ENCODE measurements around the gene CUTA.
A peak's percentile ranks its signal among the peaks of the same experiment; 100 is the strongest.

CUTA gene

GRCh38 chr6:33439956-33440648 lies 22.2 kb upstream of the CUTA start:
- 86 to 87% methylated on average over 9 of the region's 9 CpGs for WGBS, 2 experiments
- Histone ChIP-seq H3K9me3 (ENCODE audit: control insufficient read depth, low read length) (no peaks in the 10 kb centered on the region), H3K4me1 (ENCODE audit: control insufficient read depth, insufficient read depth, low read length) (no peaks in the 10 kb centered on the region), H3K36me3 (ENCODE audit: control insufficient read depth, insufficient read depth, low read length) (peaks cover 69% of the 10 kb centered on the region), H3K27me3 (ENCODE audit: control insufficient read depth, insufficient read depth, low read length, poor library complexity, severe bottlenecking) (no peaks in the 10 kb centered on the region), H3K4me3 (ENCODE audit: insufficient read depth, low read depth, low read length) (no peak overlapping the region), H3K27ac (ENCODE audit: insufficient read depth, low read depth, low read length, poor library complexity, severe bottlenecking) (no peak overlapping the region)

- 96 to 97% methylated on average over 3 of the region's 3 CpGs for whole genome bisulfite sequencing, 2 experiments
- Histone ChIP-seq H3K27ac (ENCODE audit: insufficient read depth, low read depth, low read length, poor library complexity, severe bottlenecking) (no peak overlapping the region), H3K4me1 (ENCODE audit: control insufficient read depth, insufficient read depth, low read length) (peaks cover 7% of the 10 kb centered on the region), H3K4me3 (ENCODE audit: insufficient read depth, low read depth, low read length) (no peak overlapping the region), H3K9me3 (ENCODE audit: control insufficient read depth, low read length) (no peaks in the 10 kb centered on the region), H3K27me3 (ENCODE audit: control insufficient read depth, insufficient read depth, low read length, poor library complexity, severe bottlenecking) (no peaks in the 10 kb centered on the region), H3K36me3 (ENCODE audit: control insufficient read depth, insufficient read depth, low read length) (peaks cover 63% of the 10 kb centered on the region)
Observed at GRCh38 chr6:33438978-33439594, 21.2 kb upstream of the CUTA start.

GRCh38 chr6:33437666-33438065 lies 19.8 kb upstream of the CUTA start:
- Histone ChIP-seq H3K4me3 (ENCODE audit: insufficient read depth, low read depth, low read length) (no peak overlapping the region), H3K9me3 (ENCODE audit: control insufficient read depth, low read length) (no peaks in the 10 kb centered on the region), H3K36me3 (ENCODE audit: control insufficient read depth, insufficient read depth, low read length) (peaks cover 50% of the 10 kb centered on the region), H3K27me3 (ENCODE audit: control insufficient read depth, insufficient read depth, low read length, poor library complexity, severe bottlenecking) (no peaks in the 10 kb centered on the region), H3K4me1 (ENCODE audit: control insufficient read depth, insufficient read depth, low read length) (peaks cover 20% of the 10 kb centered on the region), H3K27ac (ENCODE audit: insufficient read depth, low read depth, low read length, poor library complexity, severe bottlenecking) (no peak overlapping the region)
- 96 to 97% methylated on average over 18 of the region's 18 CpGs for WGBS, 2 experiments

GRCh38 chr6:33434961-33435360 lies 17.1 kb upstream of the CUTA start:
- Histone ChIP-seq H3K9me3 (ENCODE audit: control insufficient read depth, low read length) (no peaks in the 10 kb centered on the region), H3K27me3 (ENCODE audit: control insufficient read depth, insufficient read depth, low read length, poor library complexity, severe bottlenecking) (no peaks in the 10 kb centered on the region), H3K4me1 (ENCODE audit: control insufficient read depth, insufficient read depth, low read length) (peaks cover 42% of the 10 kb centered on the region), H3K4me3 (ENCODE audit: insufficient read depth, low read depth, low read length) (no peak overlapping the region), H3K36me3 (ENCODE audit: control insufficient read depth, insufficient read depth, low read length) (peaks cover 41% of the 10 kb centered on the region), H3K27ac (ENCODE audit: insufficient read depth, low read depth, low read length, poor library complexity, severe bottlenecking) (no peak overlapping the region)
- WGBS, 2 experiments = 92 to 94% methylated on average over 4 of the region's 4 CpGs

GRCh38 chr6:33433544-33434191 lies 15.8 kb upstream of the CUTA start:
- Histone ChIP-seq H3K36me3 (ENCODE audit: control insufficient read depth, insufficient read depth, low read length) (peaks cover 37% of the 10 kb centered on the region), H3K4me3 (ENCODE audit: insufficient read depth, low read depth, low read length) (peak overlapping the region; percentile 23), H3K27ac (ENCODE audit: insufficient read depth, low read depth, low read length, poor library complexity, severe bottlenecking) (peak overlapping the region; percentile 36), H3K9me3 (ENCODE audit: control insufficient read depth, low read length) (no peaks in the 10 kb centered on the region), H3K4me1 (ENCODE audit: control insufficient read depth, insufficient read depth, low read length) (peaks cover 54% of the 10 kb centered on the region), H3K27me3 (ENCODE audit: control insufficient read depth, insufficient read depth, low read length, poor library complexity, severe bottlenecking) (no peaks in the 10 kb centered on the region)
- 1% methylated on average over 16 of the region's 17 CpGs for WGBS, 2 experiments

DNA sequence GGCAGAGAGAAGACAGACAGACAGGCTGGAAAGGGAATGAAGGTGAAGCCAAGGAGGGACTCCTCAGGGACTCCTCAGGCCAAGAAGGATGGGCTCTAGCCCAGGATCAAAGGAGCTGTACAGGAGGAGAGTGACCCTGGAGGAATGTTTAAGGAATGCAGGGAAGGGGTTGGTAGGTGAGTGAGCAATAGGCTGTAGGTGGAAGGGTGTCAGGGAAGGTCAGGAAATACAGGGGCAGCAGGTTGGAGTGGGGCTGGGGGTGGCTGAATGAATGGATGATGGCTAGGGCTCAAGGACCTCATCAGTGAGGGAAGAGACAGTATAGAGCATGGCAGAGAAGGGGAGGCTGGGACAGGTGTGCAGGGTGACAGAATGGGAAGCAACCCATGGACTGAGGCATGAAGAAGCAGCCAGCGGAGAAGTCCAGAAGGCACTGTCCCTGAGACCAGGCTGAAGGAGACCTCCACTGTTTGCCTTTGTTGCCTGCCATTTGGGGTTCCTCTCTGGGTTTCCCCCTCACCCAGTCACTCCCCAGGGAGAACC lies 15.2 kb upstream of the CUTA start:
- Histone ChIP-seq H3K4me1 (ENCODE audit: control insufficient read depth, insufficient read depth, low read length) (peaks cover 59% of the 10 kb centered on the region), H3K4me3 (ENCODE audit: insufficient read depth, low read depth, low read length) (peak overlapping the region; percentile 40), H3K27me3 (ENCODE audit: control insufficient read depth, insufficient read depth, low read length, poor library complexity, severe bottlenecking) (no peaks in the 10 kb centered on the region), H3K36me3 (ENCODE audit: control insufficient read depth, insufficient read depth, low read length) (peaks cover 31% of the 10 kb centered on the region), H3K9me3 (ENCODE audit: control insufficient read depth, low read length) (no peaks in the 10 kb centered on the region), H3K27ac (ENCODE audit: insufficient read depth, low read depth, low read length, poor library complexity, severe bottlenecking) (peak overlapping the region; percentile 36)
- 67 to 77% methylated on average over 1 of the region's 1 CpG for WGBS, 2 experiments

DNA sequence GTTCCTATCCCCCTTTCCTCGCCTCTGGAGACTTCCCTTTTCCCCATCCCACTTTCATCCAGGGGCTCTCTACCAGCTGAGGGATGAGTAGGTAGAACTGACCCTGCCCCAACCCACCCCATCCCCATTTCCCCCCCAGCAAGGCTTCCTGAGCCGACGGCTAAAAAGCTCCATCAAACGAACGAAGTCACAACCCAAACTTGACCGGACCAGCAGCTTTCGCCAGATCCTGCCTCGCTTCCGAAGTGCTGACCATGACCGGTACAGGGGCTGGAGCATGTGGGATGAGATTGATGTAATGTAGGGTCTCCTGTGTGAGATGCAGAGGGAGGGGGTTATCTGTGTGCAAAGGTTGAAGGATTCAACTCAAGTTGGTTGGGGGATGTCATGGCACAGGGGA lies 14.6 kb upstream of the CUTA start:
- Histone ChIP-seq H3K36me3 (ENCODE audit: control insufficient read depth, insufficient read depth, low read length) (peaks cover 26% of the 10 kb centered on the region), H3K4me1 (ENCODE audit: control insufficient read depth, insufficient read depth, low read length) (peaks cover 59% of the 10 kb centered on the region), H3K9me3 (ENCODE audit: control insufficient read depth, low read length) (no peaks in the 10 kb centered on the region), H3K27me3 (ENCODE audit: control insufficient read depth, insufficient read depth, low read length, poor library complexity, severe bottlenecking) (no peaks in the 10 kb centered on the region), H3K27ac (ENCODE audit: insufficient read depth, low read depth, low read length, poor library complexity, severe bottlenecking) (no peak overlapping the region), H3K4me3 (ENCODE audit: insufficient read depth, low read depth, low read length) (peak overlapping the region; percentile 40)
- WGBS, 2 experiments = 28 to 43% methylated on average over 10 of the region's 10 CpGs

DNA sequence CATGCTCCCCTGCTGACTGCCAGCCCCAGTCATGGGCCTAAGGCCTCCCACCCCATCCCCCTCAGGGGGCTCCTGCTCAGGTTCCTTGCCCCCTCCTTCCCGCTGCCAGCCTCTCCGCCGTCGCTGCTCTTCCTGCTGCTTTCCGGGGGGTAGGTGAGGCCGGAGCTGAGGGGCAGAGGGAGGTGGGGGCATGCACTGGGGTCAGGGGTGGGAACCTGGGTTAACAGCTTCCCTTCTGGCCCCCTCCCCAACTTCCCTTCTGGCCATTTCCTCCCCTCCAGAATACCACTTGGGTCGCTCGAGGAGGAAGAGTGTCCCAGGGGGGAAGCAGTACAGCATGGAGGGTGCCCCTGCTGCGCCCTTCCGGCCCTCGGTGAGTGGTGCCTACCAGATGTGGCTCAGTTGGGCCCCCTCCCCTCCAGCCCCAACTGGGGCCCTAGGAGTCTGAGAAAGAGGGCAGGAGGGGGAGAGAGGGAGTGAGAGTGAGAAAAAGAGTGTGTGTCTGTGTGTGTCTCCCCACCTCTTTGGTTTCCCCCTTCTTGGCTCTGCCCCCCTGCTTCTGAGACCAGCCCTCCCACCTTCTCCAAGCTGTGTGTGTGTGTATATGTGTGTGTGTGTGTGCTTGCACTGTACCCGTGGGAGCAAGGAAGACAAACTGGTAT lies 14.1 kb upstream of the CUTA start:
- Histone ChIP-seq H3K4me3 (ENCODE audit: insufficient read depth, low read depth, low read length) (peak overlapping the region; percentile 40), H3K9me3 (ENCODE audit: control insufficient read depth, low read length) (no peaks in the 10 kb centered on the region)
- 6 to 7% methylated on average over 11 to 12 of the region's 12 CpGs for WGBS, 2 experiments

DNA sequence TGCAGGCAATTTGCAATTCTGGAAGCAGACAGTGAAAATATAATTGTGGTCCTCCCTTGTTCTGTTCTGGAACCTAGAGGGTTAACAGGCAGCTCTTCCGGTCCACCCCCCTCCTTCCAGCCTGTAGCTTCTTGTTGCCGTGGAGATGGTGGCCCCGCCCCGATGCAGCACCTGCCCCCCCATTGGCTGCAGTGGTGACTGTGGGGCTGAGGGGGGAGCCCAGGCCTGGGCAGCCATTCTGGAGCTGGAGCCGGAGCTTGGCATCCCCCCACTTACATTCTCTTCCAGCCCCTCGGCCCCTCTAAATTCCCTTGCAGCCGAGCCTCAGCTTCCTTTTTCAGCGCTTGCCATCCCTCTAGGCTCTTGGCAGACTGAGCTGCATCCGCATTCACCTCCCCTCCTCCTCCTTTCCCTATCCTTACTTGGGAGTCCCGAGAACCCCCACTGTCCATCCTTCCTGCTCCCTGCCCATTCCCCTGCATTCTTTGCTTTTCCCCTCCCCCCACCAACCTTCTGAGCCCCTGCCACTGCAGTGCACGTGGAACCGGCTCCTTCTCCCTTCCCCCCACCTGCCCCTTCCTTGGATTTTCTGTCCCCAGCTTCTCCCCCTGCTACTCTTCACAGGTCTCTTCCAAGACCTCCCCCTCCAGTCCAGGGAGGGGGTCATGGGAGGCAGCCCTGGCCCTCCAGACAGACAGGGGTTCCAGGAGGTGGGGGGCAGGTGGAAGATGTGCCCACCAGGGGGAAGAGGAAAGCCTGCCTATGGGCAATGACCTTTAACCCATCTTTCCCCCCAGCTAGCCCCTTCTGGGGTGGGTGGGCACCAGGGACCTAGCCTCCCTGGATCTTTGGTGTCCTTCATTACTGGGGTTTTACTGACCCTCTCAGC lies 13.3 kb upstream of the CUTA start:
- Histone ChIP-seq H3K27ac (ENCODE audit: insufficient read depth, low read depth, low read length, poor library complexity, severe bottlenecking) (peak overlapping the region; percentile 82), H3K9me3 (ENCODE audit: control insufficient read depth, low read length) (no peaks in the 10 kb centered on the region), H3K4me3 (ENCODE audit: insufficient read depth, low read depth, low read length) (peak overlapping the region; percentile 40), H3K4me1 (ENCODE audit: control insufficient read depth, insufficient read depth, low read length) (peaks cover 63% of the 10 kb centered on the region), H3K36me3 (ENCODE audit: control insufficient read depth, insufficient read depth, low read length) (peaks cover 15% of the 10 kb centered on the region), H3K27me3 (ENCODE audit: control insufficient read depth, insufficient read depth, low read length, poor library complexity, severe bottlenecking) (no peaks in the 10 kb centered on the region)
- WGBS, 2 experiments = 0 to 1% methylated on average over 12 of the region's 12 CpGs

More for the DNA sequence above, 14.1 kb upstream of the CUTA start:
- peaks cover 63% of the 10 kb centered on the region for H3K4me1 ChIP-seq (ENCODE audit: control insufficient read depth, insufficient read depth, low read length)
- no peaks in the 10 kb centered on the region for H3K27me3 ChIP-seq (ENCODE audit: control insufficient read depth, insufficient read depth, low read length, poor library complexity, severe bottlenecking)
- H3K27ac ChIP-seq (ENCODE audit: insufficient read depth, low read depth, low read length, poor library complexity, severe bottlenecking) = peak overlapping the region; percentile 82
- H3K36me3 ChIP-seq (ENCODE audit: control insufficient read depth, insufficient read depth, low read length) = peaks cover 22% of the 10 kb centered on the region
